Immature natural killer cell (primary cell): ENCODE results near the gene PTPA. TPM values are rescaled to one million over a fixed set of nuclear protein-coding genes. Genes with fewer than 3 reads are reported as not detected.

ENCODE experiments used
- DNase-seq, 3 donors: peaks; one replicate each; pipeline ENCODE4 v3.0.0; 2022; ENCODE audit warnings: mixed read lengths in 1 of 3
- H3K27ac Mint-ChIP-seq, 6 donors: one replicate each; pipeline ENCODE4 v1.8.0; 2020; ENCODE audit warnings: mixed read lengths in 6 of 6, mild to moderate bottlenecking in 5 of 6, inconsistent platforms in 4 of 6, moderate library complexity in 3 of 6
- H3K27me3 Mint-ChIP-seq, 3 donors: one replicate each; pipeline ENCODE4 v1.8.0; 2020 to 2021; ENCODE audit warnings: low read depth in 3 of 3, mild to moderate bottlenecking in 3 of 3, mixed read lengths in 3 of 3, moderate library complexity in 3 of 3, inconsistent platforms in 1 of 3
- H3K36me3 Mint-ChIP-seq, 3 donors: one replicate each; pipeline ENCODE4 v1.8.0; 2020; ENCODE audit warnings: mixed read lengths in 3 of 3, inconsistent platforms in 2 of 3, mild to moderate bottlenecking in 2 of 3
- H3K4me1 Mint-ChIP-seq, 2 donors: one replicate each; pipeline ENCODE4 v1.8.0; 2020; ENCODE audit warnings: inconsistent platforms in 2 of 2, mild to moderate bottlenecking in 2 of 2, mixed read lengths in 2 of 2, moderate library complexity in 1 of 2
- H3K4me3 Mint-ChIP-seq, 5 donors: one replicate each; pipeline ENCODE4 v1.8.0; 2020; ENCODE audit warnings: mild to moderate bottlenecking in 5 of 5, mixed read lengths in 5 of 5, inconsistent platforms in 3 of 5, moderate library complexity in 3 of 5
- H3K9me3 Mint-ChIP-seq, 6 donors: one replicate each; pipeline ENCODE4 v1.8.0; 2020; ENCODE audit warnings: mild to moderate bottlenecking in 6 of 6, mixed read lengths in 6 of 6, inconsistent platforms in 4 of 6, moderate library complexity in 3 of 6
- polyA plus RNA-seq, 3 donors: library from polyadenylated mRNA; unstranded; fragments of 300-500 nt; fragmentation: Illumina TruSeq; gene quantifications; one replicate each; pipeline ENCODE4 v1.2.3, GENCODE V29; 2021

PTPA gene
- polyA plus RNA-seq, 3 donors from 2014 or later: 16.8 to 19.1 (median 19.0) TPM

- no peaks in the 10 kb centered on the region for H3K9me3 Mint-ChIP-seq
- DNase-seq: peak; percentile 70 to 78 (median 74)
- peak overlapping the region; percentile 79 to 87 (median 84) for H3K4me3 Mint-ChIP-seq
- peaks cover 22 to 33% of the 10 kb centered on the region in 2 donors for H3K4me1 Mint-ChIP-seq
- H3K27me3 Mint-ChIP-seq: peaks cover 0 to 6% (median 0%) of the 10 kb centered on the region in 3 donors
- H3K27ac Mint-ChIP-seq: peak overlapping the region; percentile 88 to 96 (median 94)
- H3K36me3 Mint-ChIP-seq: peaks cover 3 to 16% (median 7%) of the 10 kb centered on the region in 3 donors
Observed at GRCh38 chr9:129139233-129139992, 28.2 kb downstream of the PTPA start.

- Mint-ChIP-seq H3K36me3 (peaks cover 3 to 16% (median 4%) of the 10 kb centered on the region in 3 donors), H3K27me3 (peaks cover 0 to 6% (median 0%) of the 10 kb centered on the region in 3 donors), H3K9me3 (no peaks in the 10 kb centered on the region), H3K4me3 (peak overlapping the region; percentile 79 to 87 (median 84)), H3K27ac (peak overlapping the region; percentile 88 to 96 (median 94)), H3K4me1 (peaks cover 22 to 33% of the 10 kb centered on the region in 2 donors)
- peak; percentile 72 to 75 (median 73) for DNase-seq
Observed at GRCh38 chr9:129139993-129140396, 28.8 kb downstream of the PTPA start.

GRCh38 chr9:129140397-129141065 is 29.3 kb downstream of the PTPA start:
- Mint-ChIP-seq H3K27me3 (peaks cover 0 to 6% (median 0%) of the 10 kb centered on the region in 3 donors), H3K4me3 (peak overlapping the region; percentile 79 to 87 (median 84)), H3K9me3 (no peaks in the 10 kb centered on the region), H3K4me1 (peaks cover 22 to 33% of the 10 kb centered on the region in 2 donors), H3K27ac (peak overlapping the region; percentile 88 to 96 (median 94)), H3K36me3 (peaks cover 3 to 16% (median 4%) of the 10 kb centered on the region in 3 donors)
- no peak for DNase-seq

GRCh38 chr9:129141066-129142041 is 30.1 kb downstream of the PTPA start:
- Mint-ChIP-seq H3K36me3 (peaks cover 3 to 16% (median 4%) of the 10 kb centered on the region in 3 donors), H3K27ac (peak overlapping the region; percentile 40 to 95 (median 84)), H3K9me3 (no peaks in the 10 kb centered on the region), H3K4me3 (peak overlapping the region in 4 of 5 donors; percentile 38 to 81 (median 62)), H3K4me1 (peaks cover 22 to 33% of the 10 kb centered on the region in 2 donors), H3K27me3 (peaks cover 0 to 6% (median 0%) of the 10 kb centered on the region in 3 donors)
- peak in 2 of 3 donors; percentile 38 to 44 for DNase-seq

GRCh38 chr9:129142138-129142935 is 31.1 kb downstream of the PTPA start:
- no peak for DNase-seq
- Mint-ChIP-seq H3K36me3 (peaks cover 3 to 12% (median 4%) of the 10 kb centered on the region in 3 donors), H3K4me1 (peaks cover 22 to 33% of the 10 kb centered on the region in 2 donors), H3K27me3 (peaks cover 0 to 6% (median 0%) of the 10 kb centered on the region in 3 donors), H3K9me3 (no peaks in the 10 kb centered on the region), H3K27ac (peak overlapping the region; percentile 7 to 95 (median 78)), H3K4me3 (no peak overlapping the region)

- Mint-ChIP-seq H3K4me1 (peaks cover 22 to 33% of the 10 kb centered on the region in 2 donors), H3K4me3 (peak overlapping the region in 2 of 5 donors; percentile 41 to 46), H3K9me3 (no peaks in the 10 kb centered on the region), H3K27ac (peak overlapping the region in 5 of 6 donors; percentile 28 to 73 (median 57)), H3K36me3 (peaks cover 3 to 9% (median 4%) of the 10 kb centered on the region in 3 donors), H3K27me3 (peaks cover 0 to 6% (median 0%) of the 10 kb centered on the region in 3 donors)
- peak; percentile 50 to 66 (median 62) for DNase-seq
Observed at GRCh38 chr9:129143031-129143927, 32.1 kb downstream of the PTPA start.

GRCh38 chr9:129145316-129145715 is 34.1 kb downstream of the PTPA start:
- Mint-ChIP-seq H3K4me3 (no peak overlapping the region), H3K27ac (no peak overlapping the region), H3K4me1 (peaks cover 9 to 19% of the 10 kb centered on the region in 2 donors), H3K36me3 (peaks cover 3 to 9% (median 4%) of the 10 kb centered on the region in 3 donors), H3K27me3 (peaks cover 0 to 4% (median 0%) of the 10 kb centered on the region in 3 donors), H3K9me3 (no peaks in the 10 kb centered on the region)
- DNase-seq: no peak

GRCh38 chr9:129145841-129146292 is 34.7 kb downstream of the PTPA start:
- Mint-ChIP-seq H3K27me3 (peaks cover 0 to 5% (median 0%) of the 10 kb centered on the region in 3 donors), H3K4me1 (peaks cover 7 to 15% of the 10 kb centered on the region in 2 donors), H3K4me3 (no peak overlapping the region), H3K36me3 (peaks cover 3 to 9% (median 4%) of the 10 kb centered on the region in 3 donors), H3K9me3 (no peaks in the 10 kb centered on the region), H3K27ac (no peak overlapping the region)
- no peak for DNase-seq

GRCh38 chr9:129146441-129146941 is 35.3 kb downstream of the PTPA start:
- H3K27ac Mint-ChIP-seq: no peak overlapping the region
- peaks cover 4 to 8% of the 10 kb centered on the region in 2 donors for H3K4me1 Mint-ChIP-seq
- H3K4me3 Mint-ChIP-seq: no peak overlapping the region
- H3K27me3 Mint-ChIP-seq: peaks cover 0 to 2% (median 0%) of the 10 kb centered on the region in 3 donors
- peaks cover 4 to 13% (median 8%) of the 10 kb centered on the region in 3 donors for H3K36me3 Mint-ChIP-seq
- DNase-seq: no peak
- no peaks in the 10 kb centered on the region for H3K9me3 Mint-ChIP-seq

GRCh38 chr9:129148463-129149204 is 37.4 kb downstream of the PTPA start:
- H3K4me3 Mint-ChIP-seq: no peak overlapping the region
- H3K36me3 Mint-ChIP-seq: peaks cover 7 to 8% (median 8%) of the 10 kb centered on the region in 3 donors
- no peaks in the 10 kb centered on the region for H3K9me3 Mint-ChIP-seq
- H3K27me3 Mint-ChIP-seq: peaks cover 0 to 2% (median 2%) of the 10 kb centered on the region in 3 donors
- H3K4me1 Mint-ChIP-seq: no peaks in the 10 kb centered on the region
- H3K27ac Mint-ChIP-seq: no peak overlapping the region
- DNase-seq: no peak

- no peaks in the 10 kb centered on the region for H3K9me3 Mint-ChIP-seq
- peaks cover 0 to 2% (median 2%) of the 10 kb centered on the region in 3 donors for H3K27me3 Mint-ChIP-seq
- no peak for DNase-seq
- peaks cover 4 to 5% (median 4%) of the 10 kb centered on the region in 3 donors for H3K36me3 Mint-ChIP-seq
- H3K4me3 Mint-ChIP-seq: no peak overlapping the region
- no peak overlapping the region for H3K27ac Mint-ChIP-seq
- H3K4me1 Mint-ChIP-seq: no peaks in the 10 kb centered on the region
Observed at GRCh38 chr9:129149442-129149841, 38.2 kb downstream of the PTPA start.
